Measurements from ENCODE around the gene STK11. TPM values are rescaled to one million over a fixed set of nuclear protein-coding genes. Genes with fewer than 3 reads are reported as not detected.
A peak's percentile ranks its signal among the peaks of the same experiment; 100 is the strongest.

The STK11 gene
- total RNA-seq, 4 donors from 2014 or later = 56.8 to 80.7 (median 60.9) TPM

GRCh38 chr19:1274081-1274851 is 68.7 kb downstream of the STK11 start:
- TF ChIP-seq EP300 (IDR thresholded peaks at IDR 0.05) = no peak
- no peak for TF ChIP-seq POLR2AphosphoS5 (IDR thresholded peaks at IDR 0.05)
- no peak for TF ChIP-seq POLR2A (IDR thresholded peaks at IDR 0.05)
- TF ChIP-seq, protein P1, sequence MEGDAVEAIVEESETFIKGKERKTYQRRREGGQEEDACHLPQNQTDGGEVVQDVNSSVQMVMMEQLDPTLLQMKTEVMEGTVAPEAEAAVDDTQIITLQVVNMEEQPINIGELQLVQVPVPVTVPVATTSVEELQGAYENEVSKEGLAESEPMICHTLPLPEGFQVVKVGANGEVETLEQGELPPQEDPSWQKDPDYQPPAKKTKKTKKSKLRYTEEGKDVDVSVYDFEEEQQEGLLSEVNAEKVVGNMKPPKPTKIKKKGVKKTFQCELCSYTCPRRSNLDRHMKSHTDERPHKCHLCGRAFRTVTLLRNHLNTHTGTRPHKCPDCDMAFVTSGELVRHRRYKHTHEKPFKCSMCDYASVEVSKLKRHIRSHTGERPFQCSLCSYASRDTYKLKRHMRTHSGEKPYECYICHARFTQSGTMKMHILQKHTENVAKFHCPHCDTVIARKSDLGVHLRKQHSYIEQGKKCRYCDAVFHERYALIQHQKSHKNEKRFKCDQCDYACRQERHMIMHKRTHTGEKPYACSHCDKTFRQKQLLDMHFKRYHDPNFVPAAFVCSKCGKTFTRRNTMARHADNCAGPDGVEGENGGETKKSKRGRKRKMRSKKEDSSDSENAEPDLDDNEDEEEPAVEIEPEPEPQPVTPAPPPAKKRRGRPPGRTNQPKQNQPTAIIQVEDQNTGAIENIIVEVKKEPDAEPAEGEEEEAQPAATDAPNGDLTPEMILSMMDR (IDR thresholded peaks at IDR 0.05) = no peak
- no peaks in the 10 kb centered on the region for H3K27me3 ChIP-seq
- 0% methylated on average over 1 of the region's 46 CpGs; no CpG with 5 or more reads in 1 of the 2 donors for WGBS, 2 donors (ENCODE audit: low coverage in 1 of 2)
- H3K36me3 ChIP-seq = peaks cover 0 to 66% of the 10 kb centered on the region in 2 donors
- H3K4me1 ChIP-seq = peaks cover 3 to 73% (median 57%) of the 10 kb centered on the region in 3 donors
- H3K27ac ChIP-seq = peak overlapping the region; percentile 71 to 100 (median 96)
- peak overlapping the region in 1 of 2 donors; percentile 72 for H3K4me3 ChIP-seq
- H3K9me3 ChIP-seq = no peaks in the 10 kb centered on the region
- ATAC-seq = no peak

- peaks cover 3 to 76% (median 57%) of the 10 kb centered on the region in 3 donors for H3K4me1 ChIP-seq
- H3K4me3 ChIP-seq = peak overlapping the region; percentile 35 to 72
- no peaks in the 10 kb centered on the region for H3K9me3 ChIP-seq
- peaks cover 0 to 72% of the 10 kb centered on the region in 2 donors for H3K36me3 ChIP-seq
- WGBS, 2 donors (ENCODE audit: low coverage in 1 of 2) = no CpG with 5 or more reads among the region's 44 CpGs
- H3K27me3 ChIP-seq = no peaks in the 10 kb centered on the region
- ATAC-seq = no peak
- TF ChIP-seq, protein P1 (IDR thresholded peaks at IDR 0.05) = peak in 1 of 4 experiments; percentile 6
- no peak for TF ChIP-seq POLR2A (IDR thresholded peaks at IDR 0.05)
- peak overlapping the region; percentile 71 to 100 (median 96) for H3K27ac ChIP-seq
Measured at GRCh38 chr19:1274852-1275259, 69.3 kb downstream of the STK11 start.

DNA sequence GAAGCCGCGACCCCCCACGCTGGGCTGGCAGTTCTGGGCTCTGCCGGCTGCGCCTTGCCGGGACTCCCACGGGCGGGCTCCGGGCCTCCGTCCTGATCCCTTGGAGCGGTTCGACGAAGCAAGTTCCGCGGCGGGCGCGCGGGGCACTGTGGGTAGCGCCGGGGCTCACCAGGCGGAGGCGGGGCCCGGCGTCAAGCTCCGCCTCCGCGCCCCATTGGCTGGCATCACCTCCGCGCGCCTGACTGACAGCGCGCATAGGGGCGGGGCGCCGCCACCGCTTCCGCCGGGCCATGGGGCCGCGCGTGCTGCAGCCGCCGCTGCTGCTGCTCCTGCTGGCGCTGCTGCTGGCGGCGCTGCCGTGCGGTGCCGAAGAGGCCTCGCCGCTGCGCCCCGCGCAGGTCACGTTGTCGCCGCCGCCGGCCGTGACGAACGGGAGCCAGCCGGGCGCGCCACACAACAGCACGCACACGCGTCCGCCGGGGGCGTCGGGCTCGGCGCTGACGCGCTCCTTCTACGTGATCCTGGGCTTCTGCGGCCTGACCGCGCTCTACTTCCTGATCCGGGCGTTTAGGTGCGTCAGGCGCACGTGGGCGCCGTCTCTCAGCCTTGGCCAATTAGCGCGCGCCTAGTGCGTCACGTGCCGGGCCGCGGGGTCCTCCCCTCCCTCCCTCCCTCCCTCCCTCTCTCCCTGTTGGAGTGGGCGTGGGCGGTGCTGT is 69.8 kb downstream of the STK11 start, which contains the start of gene FAM174C:
Gene FAM174C (plus strand): TSS at position 271 of the 716 bp plus-strand sequence. CDS start 20 bp downstream, at position 291.
- Histone ChIP-seq H3K9me3 (no peaks in the 10 kb centered on the region), H3K36me3 (peaks cover 0 to 73% of the 10 kb centered on the region in 2 donors), H3K27ac (peak within 1 kb of the TSS; percentile 71 to 100 (median 96)), H3K27me3 (no peaks in the 10 kb centered on the region), H3K4me1 (peaks cover 3 to 75% (median 53%) of the 10 kb centered on the region in 3 donors), H3K4me3 (peak within 1 kb of the TSS; percentile 35 to 72)
- peak; percentile 92 for ATAC-seq
- TF ChIP-seq EP300 (IDR thresholded peaks at IDR 0.05) (no peak), POLR2AphosphoS5 (IDR thresholded peaks at IDR 0.05) (peak; percentile 70), POLR2A (IDR thresholded peaks at IDR 0.05) (peak; percentile 60 to 77)
- TF ChIP-seq, protein P1 (IDR thresholded peaks at IDR 0.05) = peak in 2 of 4 experiments; percentile 25 to 34
- WGBS, 2 donors (ENCODE audit: low coverage in 1 of 2) = no CpG with 5 or more reads among the region's 98 CpGs

DNA sequence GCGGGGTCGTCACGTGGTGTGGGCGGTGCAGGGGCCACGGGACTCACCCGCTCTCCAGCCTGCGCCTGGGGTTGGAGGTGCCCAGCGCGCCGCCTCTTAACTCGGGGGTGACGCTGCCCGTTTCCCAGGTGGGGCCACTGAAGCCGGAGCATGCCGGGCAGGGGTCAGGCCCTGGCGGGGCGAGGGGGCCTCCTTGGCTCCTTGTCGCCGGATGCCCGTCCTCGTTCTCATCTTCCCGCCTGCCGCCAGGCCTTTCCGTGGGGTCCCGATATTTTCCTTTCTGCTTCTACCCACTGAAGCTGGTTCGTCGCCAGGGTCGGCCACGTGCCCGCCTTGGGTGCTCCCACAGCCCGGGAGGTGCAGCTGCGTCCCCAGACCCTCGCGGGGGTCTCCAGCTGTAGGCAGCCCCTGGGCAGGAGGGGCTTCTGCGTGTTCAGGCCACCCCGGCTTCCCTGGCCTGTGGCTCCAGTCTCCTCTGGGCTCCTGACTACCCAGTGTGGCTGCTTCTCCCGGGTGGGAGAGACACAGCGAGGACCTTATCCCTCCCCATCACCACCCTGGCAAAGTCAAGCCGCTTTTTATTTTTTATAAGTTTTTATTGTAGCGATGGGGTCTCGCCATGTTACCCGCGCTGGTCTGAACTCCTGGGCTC is 70.5 kb downstream of the STK11 start:
- no peaks in the 10 kb centered on the region for H3K27me3 ChIP-seq
- peaks cover 0 to 70% of the 10 kb centered on the region in 2 donors for H3K36me3 ChIP-seq
- no peak for TF ChIP-seq POLR2AphosphoS5 (IDR thresholded peaks at IDR 0.05)
- peak in 1 of 2 donors; percentile 15 for TF ChIP-seq POLR2A (IDR thresholded peaks at IDR 0.05)
- TF ChIP-seq EP300 (IDR thresholded peaks at IDR 0.05) = no peak
- TF ChIP-seq, protein P1 (IDR thresholded peaks at IDR 0.05) = no peak
- H3K4me1 ChIP-seq = peaks cover 3 to 68% (median 46%) of the 10 kb centered on the region in 3 donors
- peak overlapping the region; percentile 35 to 72 for H3K4me3 ChIP-seq
- H3K27ac ChIP-seq = peak overlapping the region; percentile 71 to 100 (median 96)
- no peaks in the 10 kb centered on the region for H3K9me3 ChIP-seq
- 0 to 34% methylated on average over 4 to 7 of the region's 43 CpGs for WGBS, 2 donors (ENCODE audit: low coverage in 1 of 2)
- no peak for ATAC-seq

Data from gastroesophageal sphincter (tissue), 4 donors.